ENCODE results near the gene OR52H1. TPM values are rescaled to one million over a fixed set of nuclear protein-coding genes. Genes with fewer than 3 reads are reported as not detected.
A peak's percentile ranks its signal among the peaks of the same experiment; 100 is the strongest.

OR52H1 gene
- total and polyA plus RNA-seq, 9 of the 15 experiments (the other 6 are each of a cell fraction or from before 2014, with no cell fraction given), result 0.15 TPM; not detected in 8

DNA sequence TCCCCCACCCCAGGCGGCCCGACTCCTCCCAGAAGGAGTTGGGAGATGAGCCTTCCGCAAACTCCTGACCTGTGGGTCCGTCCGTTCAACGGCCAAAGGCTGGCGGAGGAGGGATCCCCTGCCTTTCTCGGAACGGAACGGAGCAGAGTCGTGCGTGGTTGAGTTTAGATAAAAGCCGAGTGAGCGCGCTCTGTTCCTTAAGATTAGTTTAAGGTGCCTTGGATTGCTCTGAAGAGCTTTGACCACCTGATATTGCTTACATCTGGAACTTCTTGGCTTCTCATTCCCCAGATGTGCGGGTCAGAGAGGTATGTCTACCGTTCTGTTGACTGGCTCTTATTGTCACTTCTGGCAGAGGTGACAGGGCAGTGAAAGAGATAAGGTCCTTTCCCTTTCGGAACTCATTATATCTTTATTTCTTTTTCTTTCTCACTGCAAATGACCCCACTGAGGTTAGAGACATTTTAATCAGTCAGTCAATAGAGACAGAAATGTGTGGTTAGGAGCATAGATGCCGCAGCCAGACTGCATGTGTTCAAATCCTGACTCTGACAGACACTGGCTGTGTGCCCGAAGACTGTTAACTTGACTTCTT lies 48.4 kb upstream of the OR52H1 start, which contains the start of gene TRIM6 (continued):
- TF ChIP-seq IRF9 (tag; IDR thresholded peaks at IDR 0.05) (no peak), ZNF41 (CRISPR knock-in tag; conservative IDR thresholded peaks at IDR 0.05) (no peak), ZNF780A (CRISPR knock-in tag; IDR thresholded peaks at IDR 0.05) (no peak), TAF1 (IDR thresholded peaks at IDR 0.05; ENCODE audit: control insufficient read depth, extremely low read depth, insufficient read depth, low read length, severe bottlenecking) (peak; percentile 46), ARID2 (IDR thresholded peaks at IDR 0.05) (no peak), MYC (IDR thresholded peaks at IDR 0.05; ENCODE audit: low read depth, low read length) (no peak), MYC (CRISPR knock-in tag; IDR thresholded peaks at IDR 0.05; ENCODE audit: borderline replicate concordance, low read depth) (no peak), RBM39 (optimal IDR thresholded peaks at IDR 0.05; ENCODE audit: low read depth, low read length) (no peak), THRAP3 (IDR thresholded peaks at IDR 0.05; ENCODE audit: borderline replicate concordance) (no peak), HLTF (IDR thresholded peaks at IDR 0.05) (peak; percentile 76; the same call in 1 of the 2 replicates), ZNF77 (CRISPR knock-in tag; IDR thresholded peaks at IDR 0.05) (no peak), FOXM1 (IDR thresholded peaks at IDR 0.05; ENCODE audit: low read depth) (peak; percentile 82), FOXM1 (CRISPR knock-in tag; IDR thresholded peaks at IDR 0.05; ENCODE audit: low read depth) (no peak), MAFK (IDR thresholded peaks at IDR 0.05; ENCODE audit: low read length) (no peak), L3MBTL2 (IDR thresholded peaks at IDR 0.05) (no peak; the same call in 1 of the 2 replicates), TBL1XR1 (IDR thresholded peaks at IDR 0.05; ENCODE audit: low read length in 2 of 2) (peak; percentile 74 to 93), CCNT2 (IDR thresholded peaks at IDR 0.05; ENCODE audit: borderline replicate concordance, extremely low read depth, insufficient read length, low read depth, low read length) (peak; percentile 35), HDAC6 (IDR thresholded peaks at IDR 0.05; ENCODE audit: low read depth, low read length) (no peak), FOXP1 (CRISPR knock-in tag; IDR thresholded peaks at IDR 0.05) (no peak), TAF9B (IDR thresholded peaks at IDR 0.05; ENCODE audit: partially characterized antibody) (no peak), SREBF2 (CRISPR knock-in tag; IDR thresholded peaks at IDR 0.05) (no peak), CREBBP (IDR thresholded peaks at IDR 0.05; ENCODE audit: low read depth, low read length) (no peak), ZBTB26 (CRISPR knock-in tag; IDR thresholded peaks at IDR 0.05) (no peak), ETV5 (CRISPR knock-in tag; IDR thresholded peaks at IDR 0.05; ENCODE audit: low read depth) (0 out of 2 replicates have a peak, but pooled peaks have one; percentile 28), JUNB (CRISPR knock-in tag; conservative IDR thresholded peaks at IDR 0.05) (no peak), SMARCB1 (IDR thresholded peaks at IDR 0.05; ENCODE audit: insufficient read length, low read depth) (no peak), GATAD2B (IDR thresholded peaks at IDR 0.05; ENCODE audit: borderline replicate concordance) (peak; percentile 26; the same call in 1 of the 2 replicates), ZNF717 (CRISPR knock-in tag; IDR thresholded peaks at IDR 0.05) (no peak)
- TF ChIP-seq, protein P1, sequence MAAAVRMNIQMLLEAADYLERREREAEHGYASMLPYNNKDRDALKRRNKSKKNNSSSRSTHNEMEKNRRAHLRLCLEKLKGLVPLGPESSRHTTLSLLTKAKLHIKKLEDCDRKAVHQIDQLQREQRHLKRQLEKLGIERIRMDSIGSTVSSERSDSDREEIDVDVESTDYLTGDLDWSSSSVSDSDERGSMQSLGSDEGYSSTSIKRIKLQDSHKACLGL (CRISPR knock-in tag; IDR thresholded peaks at IDR 0.05; ENCODE audit: borderline replicate concordance, poor library complexity, severe bottlenecking), result no peak
